Naive thymus-derived CD8-positive, alpha-beta T cell (primary cell): ENCODE measurements around the gene LTBP1. TPM values are rescaled to one million over a fixed set of nuclear protein-coding genes. Genes with fewer than 3 reads are reported as not detected.

Source experiments
- ATAC-seq, 2 donors: fragments of 150-1000 bp; cut with Tn5 transposase in 1 of 2; sonication (Bioruptor Pico), chemical (Tn5 transposase) in 1 of 2; 1 replicate in 1 of 2; 2 replicates in 1 of 2; pipeline ENCODE4 v1.10.0; 2021; ENCODE audit warnings: mild to moderate bottlenecking in 2 of 2, moderate library complexity in 2 of 2
- POLR2A ChIA-PET: fragments of 350-600 bp; sonication (Branson Sonifier 250); formaldehyde crosslinking; loops from one replicate; lab custom pipeline; 2021; ENCODE audit warnings: antibody characterized with exemption; lab: Charles Lee
- DNase-seq, 10 donors: peaks; one replicate each; pipeline versions ENCODE4 v3.0.0 to v3.0.0-alpha.2; 2020 to 2022
- H3K27ac Mint-ChIP-seq, 10 donors: one replicate each; pipeline ENCODE4 v1.8.0; 2020 to 2022; ENCODE audit warnings: mild to moderate bottlenecking in 10 of 10, mixed read lengths in 10 of 10, moderate library complexity in 4 of 10, inconsistent platforms in 1 of 10
- H3K27me3 Mint-ChIP-seq, 5 donors: one replicate each; pipeline ENCODE4 v1.8.0; 2021 to 2022; ENCODE audit warnings: mixed read lengths in 5 of 5
- H3K36me3 Mint-ChIP-seq, 3 donors: one replicate each; pipeline ENCODE4 v1.8.0; 2020 to 2022; ENCODE audit warnings: mixed read lengths in 3 of 3, mild to moderate bottlenecking in 2 of 3, inconsistent platforms in 1 of 3
- H3K4me1 Mint-ChIP-seq, 4 donors: one replicate each; pipeline ENCODE4 v1.8.0; 2021 to 2022; ENCODE audit warnings: mixed read lengths in 4 of 4
- H3K4me3 Mint-ChIP-seq, 10 donors: one replicate each; pipeline ENCODE4 v1.8.0; 2020 to 2022; ENCODE audit warnings: mild to moderate bottlenecking in 10 of 10, mixed read lengths in 10 of 10, moderate library complexity in 6 of 10, inconsistent platforms in 1 of 10
- H3K9me3 Mint-ChIP-seq, 9 donors: one replicate each; pipeline ENCODE4 v1.8.0; 2020 to 2022; ENCODE audit warnings: mixed read lengths in 9 of 9, mild to moderate bottlenecking in 3 of 9, inconsistent platforms in 1 of 9, moderate library complexity in 1 of 9
- polyA plus RNA-seq, 3 donors: library from polyadenylated mRNA; unstranded; fragments of 300-500 nt; fragmentation: Illumina TruSeq; gene quantifications; one replicate each; pipeline ENCODE4 v1.2.3, GENCODE V29; 2021
- total RNA-seq, 8 experiments: library from RNA in 2 of 8; stranded (reverse) in 2 of 8; gene quantifications; one replicate each; pipeline ENCODE4 v1.2.3 and lab custom pipeline; 2021 to 2026

LTBP1 gene, protein sequence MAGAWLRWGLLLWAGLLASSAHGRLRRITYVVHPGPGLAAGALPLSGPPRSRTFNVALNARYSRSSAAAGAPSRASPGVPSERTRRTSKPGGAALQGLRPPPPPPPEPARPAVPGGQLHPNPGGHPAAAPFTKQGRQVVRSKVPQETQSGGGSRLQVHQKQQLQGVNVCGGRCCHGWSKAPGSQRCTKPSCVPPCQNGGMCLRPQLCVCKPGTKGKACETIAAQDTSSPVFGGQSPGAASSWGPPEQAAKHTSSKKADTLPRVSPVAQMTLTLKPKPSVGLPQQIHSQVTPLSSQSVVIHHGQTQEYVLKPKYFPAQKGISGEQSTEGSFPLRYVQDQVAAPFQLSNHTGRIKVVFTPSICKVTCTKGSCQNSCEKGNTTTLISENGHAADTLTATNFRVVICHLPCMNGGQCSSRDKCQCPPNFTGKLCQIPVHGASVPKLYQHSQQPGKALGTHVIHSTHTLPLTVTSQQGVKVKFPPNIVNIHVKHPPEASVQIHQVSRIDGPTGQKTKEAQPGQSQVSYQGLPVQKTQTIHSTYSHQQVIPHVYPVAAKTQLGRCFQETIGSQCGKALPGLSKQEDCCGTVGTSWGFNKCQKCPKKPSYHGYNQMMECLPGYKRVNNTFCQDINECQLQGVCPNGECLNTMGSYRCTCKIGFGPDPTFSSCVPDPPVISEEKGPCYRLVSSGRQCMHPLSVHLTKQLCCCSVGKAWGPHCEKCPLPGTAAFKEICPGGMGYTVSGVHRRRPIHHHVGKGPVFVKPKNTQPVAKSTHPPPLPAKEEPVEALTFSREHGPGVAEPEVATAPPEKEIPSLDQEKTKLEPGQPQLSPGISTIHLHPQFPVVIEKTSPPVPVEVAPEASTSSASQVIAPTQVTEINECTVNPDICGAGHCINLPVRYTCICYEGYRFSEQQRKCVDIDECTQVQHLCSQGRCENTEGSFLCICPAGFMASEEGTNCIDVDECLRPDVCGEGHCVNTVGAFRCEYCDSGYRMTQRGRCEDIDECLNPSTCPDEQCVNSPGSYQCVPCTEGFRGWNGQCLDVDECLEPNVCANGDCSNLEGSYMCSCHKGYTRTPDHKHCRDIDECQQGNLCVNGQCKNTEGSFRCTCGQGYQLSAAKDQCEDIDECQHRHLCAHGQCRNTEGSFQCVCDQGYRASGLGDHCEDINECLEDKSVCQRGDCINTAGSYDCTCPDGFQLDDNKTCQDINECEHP (N-terminal part only)
- total RNA-seq (not detected), polyA plus RNA-seq (under 1 TPM in 1 of 3 donors, not detected in 2; 0.02 TPM), total RNA-seq (lab: John Stamatoyannopoulos, UW) (0 to 0.84 (median 0.03) reads per million in 6 experiments)

DNA sequence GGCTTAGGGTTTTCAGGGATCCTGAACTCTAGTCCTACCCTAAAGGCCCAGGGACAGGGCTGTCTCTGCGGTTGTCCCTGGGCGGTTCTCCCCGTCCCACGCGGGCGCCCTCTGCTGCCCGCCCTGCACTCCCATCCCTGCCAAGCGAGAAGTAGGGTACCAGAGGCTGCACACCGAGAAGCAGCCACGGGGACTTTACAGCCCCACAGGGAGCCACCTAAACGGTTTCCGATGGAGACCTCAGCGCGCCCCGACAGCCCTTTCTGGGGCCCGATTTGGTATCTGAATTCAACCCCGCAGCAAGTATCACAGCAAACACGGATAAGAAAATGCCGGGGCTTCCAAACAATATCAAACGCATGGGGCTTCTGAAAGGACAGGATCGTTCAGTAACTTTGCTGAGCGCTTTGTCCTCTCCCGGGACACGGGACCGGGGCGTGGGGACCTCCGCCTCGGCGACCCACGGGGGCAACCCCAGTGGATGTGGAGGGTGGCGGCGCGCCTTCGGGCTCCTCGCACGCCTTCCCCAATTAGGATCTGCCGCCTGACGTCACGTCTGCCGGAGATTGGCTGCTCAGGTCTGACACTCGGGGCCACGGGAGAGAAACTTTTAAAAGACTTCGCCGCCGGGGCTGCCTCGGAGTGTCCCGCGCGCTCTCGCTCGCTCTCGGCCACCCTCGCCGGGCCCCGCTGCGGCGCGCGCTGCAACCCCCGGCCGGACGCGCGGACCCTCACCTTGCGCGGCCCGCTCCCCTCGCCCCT, at the start of gene LTBP1:
TSS of gene LTBP1 (plus strand) at position 640 of the 762 bp plus-strand sequence. CDS start 372 bp downstream, outside the sequence.
- H3K27me3 Mint-ChIP-seq: peaks cover 8 to 38% (median 33%) of the 10 kb centered on the region in 5 donors
- peak in 8 of 10 donors; percentile 6 to 34 (median 16) for DNase-seq
- H3K4me1 Mint-ChIP-seq: peaks cover 0 to 12% (median 4%) of the 10 kb centered on the region in 4 donors
- POLR2A ChIA-PET: no interaction called here
- peak; percentile 63 to 70 for ATAC-seq
- H3K4me3 Mint-ChIP-seq: peak within 1 kb of the TSS; percentile 67 to 84 (median 76)
- peaks cover 0 to 2% (median 0%) of the 10 kb centered on the region in 9 donors for H3K9me3 Mint-ChIP-seq
- H3K36me3 Mint-ChIP-seq: peaks cover 0 to 2% (median 0%) of the 10 kb centered on the region in 3 donors
- no peak within 1 kb of the TSS for H3K27ac Mint-ChIP-seq

DNA sequence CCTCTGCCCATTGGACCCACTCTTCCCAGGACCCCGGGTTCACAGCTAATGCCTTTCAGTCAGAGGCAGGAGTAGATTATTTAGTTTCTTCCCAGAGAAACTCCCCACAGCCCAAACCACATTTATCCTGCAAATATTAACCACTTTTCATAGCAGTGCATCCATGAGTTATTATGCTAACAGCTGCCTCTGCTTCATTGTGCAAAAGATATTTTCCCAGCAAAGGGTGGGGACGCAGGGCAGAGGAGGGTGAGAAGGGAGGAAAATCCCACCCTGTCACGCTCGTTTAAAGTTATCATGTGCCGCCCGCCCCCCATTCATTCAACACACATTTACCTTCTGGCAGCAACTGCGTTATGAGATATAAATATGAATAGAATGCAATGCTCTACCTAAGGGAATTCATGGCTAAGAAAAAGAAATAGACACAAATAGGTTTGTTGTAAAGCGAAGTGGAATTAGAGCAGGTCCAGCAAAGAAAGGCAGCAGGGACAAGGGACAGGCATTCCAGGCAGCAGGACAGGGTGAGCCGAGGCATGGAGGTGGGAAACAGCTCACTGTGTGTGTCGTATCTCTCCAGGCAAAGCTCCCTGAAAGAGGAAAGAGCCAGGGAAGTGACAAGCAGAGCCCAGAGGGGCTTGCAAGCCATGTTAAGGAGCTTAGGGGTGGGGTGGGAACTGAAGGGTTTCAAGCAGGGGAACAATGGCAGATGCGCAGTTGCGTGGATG, 46.3 kb upstream of the LTBP1 start:
- Mint-ChIP-seq H3K36me3 (peaks cover 0 to 6% (median 2%) of the 10 kb centered on the region in 3 donors), H3K4me3 (no peak overlapping the region)
- no peak for ATAC-seq

DNA sequence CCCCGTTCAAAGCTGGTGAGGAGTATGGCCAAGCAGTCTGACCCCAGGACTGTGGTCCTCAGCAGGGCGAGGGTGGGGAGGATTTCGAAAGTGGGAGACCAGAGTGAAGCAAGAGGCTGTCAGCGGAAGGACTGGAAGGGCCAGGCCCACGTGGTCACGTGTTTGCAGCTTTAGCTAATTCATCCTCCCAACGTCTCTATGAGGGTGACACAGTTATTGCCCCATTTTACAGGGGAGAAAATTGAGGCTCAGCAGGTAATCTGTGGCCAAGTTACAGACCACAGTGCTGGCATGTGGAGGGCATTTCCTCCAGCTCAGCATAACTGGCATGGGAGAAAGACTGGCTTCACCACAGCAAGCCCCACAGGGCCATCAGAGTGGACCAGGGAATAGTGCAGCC, 45.4 kb upstream of the LTBP1 start:
- Mint-ChIP-seq H3K4me3 (no peak overlapping the region), H3K27ac (no peak overlapping the region), H3K36me3 (peaks cover 0 to 6% (median 2%) of the 10 kb centered on the region in 3 donors), H3K4me1 (no peaks in the 10 kb centered on the region), H3K9me3 (peaks cover 0 to 10% (median 3%) of the 10 kb centered on the region in 9 donors), H3K27me3 (peaks cover 12 to 26% (median 15%) of the 10 kb centered on the region in 5 donors)
- no peak for ATAC-seq
- DNase-seq: no peak
- POLR2A ChIA-PET: no interaction called here

More for the DNA sequence above, 46.3 kb upstream of the LTBP1 start:
- Mint-ChIP-seq H3K27ac (no peak overlapping the region), H3K4me1 (peaks cover 0 to 6% (median 2%) of the 10 kb centered on the region in 4 donors), H3K9me3 (peaks cover 0 to 10% (median 3%) of the 10 kb centered on the region in 9 donors), H3K27me3 (peaks cover 10 to 26% (median 15%) of the 10 kb centered on the region in 5 donors)
- POLR2A ChIA-PET: interaction anchor here (0.5 kb wide), 1 partner anchor 21 kb away, joined by 3 read pairs; no protein-coding TSS in a partner anchor
- DNase-seq: no peak

DNA sequence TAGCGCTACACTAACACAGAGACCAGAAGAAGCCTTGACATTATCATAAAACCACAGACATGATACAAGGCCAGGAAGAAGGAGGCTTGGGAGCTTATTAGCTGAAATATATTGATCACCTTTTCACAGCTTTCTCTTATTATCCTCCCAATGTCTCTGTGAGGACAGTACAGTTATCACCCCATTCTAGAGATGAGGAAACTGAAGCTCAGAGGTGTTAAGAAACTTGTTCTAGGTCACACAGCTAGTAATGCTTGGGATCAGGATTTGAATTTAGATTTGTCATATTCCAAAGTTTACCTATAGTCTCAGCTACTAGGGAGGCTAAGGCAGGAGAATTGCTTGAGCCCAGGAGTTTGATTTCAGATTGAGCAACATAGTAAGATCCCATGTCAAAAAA, 44.6 kb upstream of the LTBP1 start:
- DNase-seq (no peak), ATAC-seq (no peak)
- H3K4me1 Mint-ChIP-seq: no peaks in the 10 kb centered on the region
- H3K9me3 Mint-ChIP-seq: peaks cover 0 to 5% (median 2%) of the 10 kb centered on the region in 9 donors
- peaks cover 12 to 26% (median 15%) of the 10 kb centered on the region in 5 donors for H3K27me3 Mint-ChIP-seq
- POLR2A ChIA-PET: no interaction called here
- no peak overlapping the region for H3K27ac Mint-ChIP-seq
- H3K36me3 Mint-ChIP-seq: peaks cover 0 to 3% (median under 1%) of the 10 kb centered on the region in 3 donors
- no peak overlapping the region for H3K4me3 Mint-ChIP-seq

DNA sequence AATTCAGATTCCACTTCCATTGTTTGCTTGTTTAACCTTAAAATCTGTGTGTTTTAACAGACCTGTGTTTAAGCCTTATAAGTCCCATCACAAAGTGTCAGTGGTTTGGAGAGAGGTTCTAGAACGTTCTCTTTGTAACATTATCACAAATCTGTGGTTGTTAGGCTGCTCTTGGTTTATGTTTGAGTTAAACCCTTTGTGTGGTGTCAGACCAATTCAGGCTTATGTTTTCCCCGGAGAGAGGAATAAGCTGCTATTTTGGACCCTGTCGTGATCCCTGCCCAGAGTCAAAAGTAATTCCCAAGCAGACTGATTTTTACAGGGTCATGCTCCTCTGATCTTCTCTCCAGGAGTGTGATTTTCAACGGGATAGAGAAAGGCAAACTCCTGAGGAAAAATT, 43.8 kb upstream of the LTBP1 start:
- Mint-ChIP-seq H3K9me3 (peaks cover 0 to 2% (median 0%) of the 10 kb centered on the region in 9 donors), H3K4me3 (no peak overlapping the region), H3K4me1 (no peaks in the 10 kb centered on the region), H3K36me3 (no peaks in the 10 kb centered on the region), H3K27ac (no peak overlapping the region), H3K27me3 (peaks cover 12 to 25% (median 13%) of the 10 kb centered on the region in 5 donors)
- POLR2A ChIA-PET: no interaction called here
- DNase-seq (no peak), ATAC-seq (no peak)

DNA sequence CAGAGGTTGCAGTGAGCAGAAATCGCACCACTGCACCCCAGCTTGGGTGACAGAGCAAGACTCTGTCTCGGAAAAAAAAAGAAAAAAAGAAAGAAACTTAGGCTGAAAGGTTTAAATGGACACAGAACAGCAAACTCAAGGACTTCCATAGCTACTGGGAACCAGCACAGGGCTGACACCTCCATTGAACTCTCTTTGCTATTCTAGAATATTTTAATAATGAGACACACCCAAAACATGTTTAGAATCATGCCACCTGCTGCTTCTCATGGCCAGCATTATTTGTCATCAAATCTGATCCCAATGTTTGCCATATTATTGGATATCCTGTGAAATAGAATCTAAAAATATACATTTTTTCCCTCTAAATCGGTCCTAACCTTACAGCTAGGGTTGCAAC, 42.7 kb upstream of the LTBP1 start:
- POLR2A ChIA-PET: no interaction called here
- Mint-ChIP-seq H3K4me3 (no peak overlapping the region), H3K4me1 (no peaks in the 10 kb centered on the region), H3K27ac (no peak overlapping the region), H3K27me3 (peaks cover 8 to 20% (median 13%) of the 10 kb centered on the region in 5 donors), H3K36me3 (no peaks in the 10 kb centered on the region), H3K9me3 (peaks cover 0 to 2% (median 0%) of the 10 kb centered on the region in 9 donors)
- DNase-seq (no peak), ATAC-seq (no peak)

DNA sequence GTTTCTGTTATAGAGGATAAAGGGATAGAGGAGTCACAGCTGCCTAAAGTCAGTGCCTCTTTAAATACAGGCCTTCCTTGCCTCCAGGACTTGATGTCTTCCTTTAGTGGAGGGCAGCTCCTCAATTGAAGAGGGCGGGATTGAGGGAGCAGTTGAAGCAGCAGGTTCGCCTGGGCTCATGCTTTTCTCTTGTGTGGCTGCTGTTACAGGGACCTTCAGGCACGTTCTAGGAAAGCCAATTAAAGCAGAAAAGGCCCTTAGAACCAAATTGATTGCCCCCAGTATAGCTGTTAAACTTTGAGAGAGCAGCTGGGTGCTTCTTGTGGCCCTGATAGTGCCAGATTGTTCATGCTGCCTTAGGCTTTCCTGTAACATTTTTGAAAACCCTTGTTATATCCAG, 42.0 kb upstream of the LTBP1 start:
- ATAC-seq (no peak), DNase-seq (no peak)
- H3K9me3 Mint-ChIP-seq: peaks cover 0 to 2% (median 0%) of the 10 kb centered on the region in 9 donors
- H3K36me3 Mint-ChIP-seq: no peaks in the 10 kb centered on the region
- no peak overlapping the region for H3K4me3 Mint-ChIP-seq
- POLR2A ChIA-PET: no interaction called here
- H3K27me3 Mint-ChIP-seq: peaks cover 8 to 18% (median 12%) of the 10 kb centered on the region in 5 donors
- H3K4me1 Mint-ChIP-seq: no peaks in the 10 kb centered on the region
- H3K27ac Mint-ChIP-seq: no peak overlapping the region

DNA sequence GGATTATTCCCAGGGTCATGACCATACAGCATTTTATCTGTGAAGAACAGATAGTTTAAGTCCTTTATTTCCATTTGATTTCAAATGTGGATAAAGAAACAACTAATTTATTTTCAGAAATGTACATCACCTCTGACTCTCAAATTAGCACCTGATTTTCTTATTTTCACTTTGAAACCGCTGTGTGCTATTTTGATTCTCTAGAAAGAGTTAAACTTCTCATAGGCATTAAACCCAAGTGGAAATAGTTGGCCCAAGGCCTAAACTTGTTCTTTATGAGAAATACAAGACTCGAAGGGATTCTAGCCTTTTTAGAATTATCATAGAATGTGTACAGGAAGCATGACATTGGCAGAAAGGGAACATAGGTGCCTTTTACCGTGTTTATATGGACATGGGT, 41.5 kb upstream of the LTBP1 start:
- Mint-ChIP-seq H3K36me3 (no peaks in the 10 kb centered on the region), H3K27ac (no peak overlapping the region), H3K9me3 (peaks cover 0 to 2% (median 0%) of the 10 kb centered on the region in 9 donors), H3K4me3 (no peak overlapping the region), H3K27me3 (peaks cover 7 to 16% (median 9%) of the 10 kb centered on the region in 5 donors), H3K4me1 (no peaks in the 10 kb centered on the region)
- no peak for ATAC-seq
- POLR2A ChIA-PET: no interaction called here
- DNase-seq: no peak

DNA sequence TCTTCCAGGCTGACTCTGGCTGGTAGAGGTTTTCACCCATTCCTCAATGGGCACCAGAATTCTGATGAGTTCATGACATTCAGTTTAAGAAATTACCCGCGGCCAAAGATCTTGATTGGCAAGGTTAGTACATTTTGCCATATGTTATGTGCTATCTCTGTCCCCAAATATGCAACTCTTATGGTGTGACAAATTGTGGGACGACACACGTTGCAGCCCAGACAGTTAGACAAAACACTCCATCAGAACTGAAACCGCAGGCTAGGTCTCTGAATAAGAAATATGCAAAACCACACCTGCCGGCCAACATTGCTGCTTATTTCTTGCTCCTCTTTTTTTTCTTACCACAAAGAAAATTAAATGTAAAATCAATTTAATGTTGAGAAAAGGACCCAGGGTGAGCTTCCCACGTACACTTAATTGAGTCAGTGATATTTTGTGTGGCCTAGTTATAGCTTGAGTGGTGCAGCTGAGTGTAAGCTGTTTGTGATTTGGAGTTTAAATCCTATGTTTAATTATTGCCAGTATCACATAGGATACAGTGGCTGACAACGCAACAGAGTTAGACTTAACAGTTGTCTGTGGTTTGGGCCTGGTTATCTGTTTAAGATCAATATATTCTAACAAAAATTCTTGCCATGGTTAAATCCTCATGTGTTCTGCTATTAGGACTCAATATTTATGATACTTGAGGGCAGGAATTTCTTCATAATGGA, 35.7 kb upstream of the LTBP1 start:
- peaks cover 0 to 14% (median 1%) of the 10 kb centered on the region in 5 donors for H3K27me3 Mint-ChIP-seq
- POLR2A ChIA-PET: no interaction called here
- H3K4me3 Mint-ChIP-seq: no peak overlapping the region
- DNase-seq: no peak
- H3K9me3 Mint-ChIP-seq: no peaks in the 10 kb centered on the region
- no peak for ATAC-seq
- no peaks in the 10 kb centered on the region for H3K4me1 Mint-ChIP-seq
- peak overlapping the region in 1 of 10 donors; percentile 8 for H3K27ac Mint-ChIP-seq
- H3K36me3 Mint-ChIP-seq: no peaks in the 10 kb centered on the region

DNA sequence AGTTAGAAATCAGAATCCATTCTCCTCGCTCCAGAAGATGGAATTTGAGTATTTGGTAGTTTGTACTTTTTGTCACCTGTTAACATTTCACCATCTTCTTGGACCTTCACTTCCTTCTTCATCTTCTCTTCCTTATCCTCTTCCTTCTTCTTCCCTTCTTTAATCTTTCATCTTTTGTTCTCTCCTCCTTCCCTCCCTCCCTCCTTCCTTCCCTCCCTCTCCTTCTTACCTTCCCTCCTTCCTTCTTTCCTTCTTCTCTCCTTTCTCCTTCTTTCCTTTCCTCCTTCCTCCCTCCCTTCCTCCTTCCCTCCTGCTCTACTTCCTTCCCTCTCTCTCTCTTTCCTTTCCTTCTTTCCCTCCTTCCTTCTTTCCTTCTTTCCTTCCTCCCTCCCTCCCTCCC, 31.1 kb upstream of the LTBP1 start:
- no peaks in the 10 kb centered on the region for H3K9me3 Mint-ChIP-seq
- H3K36me3 Mint-ChIP-seq: no peaks in the 10 kb centered on the region
- POLR2A ChIA-PET: no interaction called here
- H3K27ac Mint-ChIP-seq: no peak overlapping the region
- peaks cover under 1 to 18% (median 9%) of the 10 kb centered on the region in 5 donors for H3K27me3 Mint-ChIP-seq
- ATAC-seq (no peak), DNase-seq (no peak)
- H3K4me1 Mint-ChIP-seq: no peaks in the 10 kb centered on the region
- no peak overlapping the region for H3K4me3 Mint-ChIP-seq
